HG03378 (cell line): ENCODE measurements around the gene STPG3.
A peak's percentile ranks its signal among the peaks of the same experiment; 100 is the strongest.

Experiments
- ATAC-seq: cut with Tn5 transposase; IDR thresholded peaks from one replicate; pipeline ENCODE4 v1.9.1; 2021; ENCODE audit warnings: mild to moderate bottlenecking, moderate library complexity; ENCODE audit not compliant: unreplicated experiment

The STPG3 gene

GRCh38 chr9:137264067-137264466 is 13.0 kb downstream of the STPG3 start:
- no peak for ATAC-seq

GRCh38 chr9:137265496-137266161 is 14.5 kb downstream of the STPG3 start:
- ATAC-seq: no peak

- ATAC-seq: no peak
These were observed 15.1 kb downstream of the STPG3 start for GRCh38 chr9:137266162-137266527.

- ATAC-seq: no peak
These were observed 15.7 kb downstream of the STPG3 start for GRCh38 chr9:137266585-137267453.

GRCh38 chr9:137267933-137268355 is 16.9 kb downstream of the STPG3 start:
- ATAC-seq: no peak

GRCh38 chr9:137268538-137269201 is 17.6 kb downstream of the STPG3 start:
- ATAC-seq: no peak

GRCh38 chr9:137269231-137269772 is 18.2 kb downstream of the STPG3 start:
- ATAC-seq: no peak

GRCh38 chr9:137270929-137271695 is 20.0 kb downstream of the STPG3 start:
- no peak for ATAC-seq

- no peak for ATAC-seq
These were observed 20.6 kb downstream of the STPG3 start for GRCh38 chr9:137271696-137272076.

- ATAC-seq: no peak
These were observed 21.4 kb downstream of the STPG3 start for GRCh38 chr9:137272241-137273094.

- ATAC-seq: no peak
These were observed 22.0 kb downstream of the STPG3 start for GRCh38 chr9:137273095-137273490.

- ATAC-seq: no peak
These were observed 22.7 kb downstream of the STPG3 start for GRCh38 chr9:137273611-137274320.

- ATAC-seq: no peak
These were observed 24.1 kb downstream of the STPG3 start for GRCh38 chr9:137275203-137275587.

- ATAC-seq: no peak
These were observed 24.7 kb downstream of the STPG3 start for GRCh38 chr9:137275588-137276472.

- ATAC-seq: no peak
These were observed 25.6 kb downstream of the STPG3 start for GRCh38 chr9:137276473-137277328.

- ATAC-seq: peak; percentile 59
These were observed 26.4 kb downstream of the STPG3 start, which contains the start of gene TOR4A for GRCh38 chr9:137277329-137278041. Gene TOR4A (plus strand): TSS chr9:137277726. CDS start chr9:137278690, 964 bp downstream.
